ENCODE results near the gene KDM3A. TPM values are rescaled to one million over a fixed set of nuclear protein-coding genes. Genes with fewer than 3 reads are reported as not detected.

The KDM3A gene, protein sequence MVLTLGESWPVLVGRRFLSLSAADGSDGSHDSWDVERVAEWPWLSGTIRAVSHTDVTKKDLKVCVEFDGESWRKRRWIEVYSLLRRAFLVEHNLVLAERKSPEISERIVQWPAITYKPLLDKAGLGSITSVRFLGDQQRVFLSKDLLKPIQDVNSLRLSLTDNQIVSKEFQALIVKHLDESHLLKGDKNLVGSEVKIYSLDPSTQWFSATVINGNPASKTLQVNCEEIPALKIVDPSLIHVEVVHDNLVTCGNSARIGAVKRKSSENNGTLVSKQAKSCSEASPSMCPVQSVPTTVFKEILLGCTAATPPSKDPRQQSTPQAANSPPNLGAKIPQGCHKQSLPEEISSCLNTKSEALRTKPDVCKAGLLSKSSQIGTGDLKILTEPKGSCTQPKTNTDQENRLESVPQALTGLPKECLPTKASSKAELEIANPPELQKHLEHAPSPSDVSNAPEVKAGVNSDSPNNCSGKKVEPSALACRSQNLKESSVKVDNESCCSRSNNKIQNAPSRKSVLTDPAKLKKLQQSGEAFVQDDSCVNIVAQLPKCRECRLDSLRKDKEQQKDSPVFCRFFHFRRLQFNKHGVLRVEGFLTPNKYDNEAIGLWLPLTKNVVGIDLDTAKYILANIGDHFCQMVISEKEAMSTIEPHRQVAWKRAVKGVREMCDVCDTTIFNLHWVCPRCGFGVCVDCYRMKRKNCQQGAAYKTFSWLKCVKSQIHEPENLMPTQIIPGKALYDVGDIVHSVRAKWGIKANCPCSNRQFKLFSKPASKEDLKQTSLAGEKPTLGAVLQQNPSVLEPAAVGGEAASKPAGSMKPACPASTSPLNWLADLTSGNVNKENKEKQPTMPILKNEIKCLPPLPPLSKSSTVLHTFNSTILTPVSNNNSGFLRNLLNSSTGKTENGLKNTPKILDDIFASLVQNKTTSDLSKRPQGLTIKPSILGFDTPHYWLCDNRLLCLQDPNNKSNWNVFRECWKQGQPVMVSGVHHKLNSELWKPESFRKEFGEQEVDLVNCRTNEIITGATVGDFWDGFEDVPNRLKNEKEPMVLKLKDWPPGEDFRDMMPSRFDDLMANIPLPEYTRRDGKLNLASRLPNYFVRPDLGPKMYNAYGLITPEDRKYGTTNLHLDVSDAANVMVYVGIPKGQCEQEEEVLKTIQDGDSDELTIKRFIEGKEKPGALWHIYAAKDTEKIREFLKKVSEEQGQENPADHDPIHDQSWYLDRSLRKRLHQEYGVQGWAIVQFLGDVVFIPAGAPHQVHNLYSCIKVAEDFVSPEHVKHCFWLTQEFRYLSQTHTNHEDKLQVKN (N-terminal part only)
- total RNA-seq: 10 to 100 TPM; 32.9 to 45.9 (median 36.5) TPM

DNA sequence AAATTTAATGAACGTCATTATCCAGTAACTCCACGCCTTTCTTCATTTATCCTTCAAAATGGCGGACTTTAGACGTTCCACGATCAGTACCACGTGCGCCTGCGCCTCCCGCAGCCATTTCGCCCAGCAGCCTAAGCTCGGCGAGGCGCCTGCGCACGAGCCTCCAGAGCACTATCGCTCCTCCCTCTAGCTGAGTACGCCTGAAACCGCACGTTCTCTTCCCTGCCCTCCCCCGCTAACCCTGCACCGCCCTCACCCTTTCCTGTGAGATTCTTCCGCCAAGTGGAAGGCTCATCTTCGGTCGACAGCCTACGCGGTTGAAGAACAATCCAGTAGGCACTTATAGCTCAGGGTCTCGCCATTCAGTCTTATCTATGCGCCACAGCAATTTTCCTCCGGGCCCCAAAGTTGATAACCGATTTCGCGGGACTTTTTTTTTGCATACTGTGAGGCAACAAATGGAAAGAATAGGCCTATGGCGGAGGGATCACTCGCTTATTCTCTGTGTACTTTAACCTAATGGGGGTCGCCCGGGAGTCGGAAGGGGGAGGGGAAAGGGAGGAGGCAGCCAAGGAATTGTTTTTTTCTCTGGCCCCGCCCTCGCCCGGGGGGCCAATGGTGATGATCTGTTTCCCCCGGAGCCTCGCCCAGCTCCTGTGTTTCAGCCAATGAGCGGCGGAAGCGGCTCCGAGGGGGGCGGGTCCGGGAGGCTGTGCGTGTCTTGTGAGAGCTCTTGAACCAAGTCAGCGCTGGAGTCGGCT, at the start of gene KDM3A:
Gene KDM3A, plus strand, starts transcription at position 741 of the 761 bp plus-strand sequence. CDS start 677 bp downstream, outside the sequence.
- Mint-ChIP-seq H3K36me3 (ENCODE audit: insufficient read depth) (peaks cover 21% of the 10 kb centered on the region), H3K4me1 (ENCODE audit: low read depth) (peaks cover 43% of the 10 kb centered on the region), H3K27me3 (ENCODE audit: low read depth) (no peaks in the 10 kb centered on the region), H3K9me3 (peaks cover 24% of the 10 kb centered on the region), H3K4me3 (peak within 1 kb of the TSS; percentile 94)
- ATAC-seq: peak; percentile 87 to 90
- peak; percentile 99 for DNase-seq

DNA sequence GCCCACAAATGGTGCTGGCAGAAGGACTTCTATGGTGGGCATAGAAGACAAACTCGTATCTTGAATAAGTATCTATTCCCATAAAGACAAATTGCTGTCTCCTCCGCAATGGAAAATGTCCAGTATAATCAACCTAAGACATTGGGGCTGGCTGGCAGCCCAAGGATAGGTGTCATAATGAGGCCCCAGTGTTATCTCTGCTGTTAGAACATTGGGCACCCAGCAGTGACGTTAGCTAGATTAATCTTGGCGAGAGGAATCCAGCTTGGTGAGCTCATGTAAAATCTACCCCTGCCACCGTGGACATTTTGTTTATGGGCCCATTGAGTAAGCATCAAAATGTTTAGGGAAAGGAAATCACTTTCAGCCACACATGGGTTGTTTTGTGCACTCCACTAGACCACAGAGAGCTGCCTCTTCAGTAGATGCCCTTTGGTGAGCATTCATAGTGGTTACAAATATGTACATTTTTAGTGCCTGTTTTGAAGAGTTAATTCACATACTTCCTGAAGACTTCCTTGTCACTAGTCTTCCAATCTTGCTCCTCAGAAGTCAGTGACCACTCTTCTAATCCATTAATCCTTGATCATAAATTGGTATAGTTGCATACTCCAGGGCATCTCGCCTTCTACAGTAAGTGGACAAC, 48.2 kb upstream of the KDM3A start:
- DNase-seq: no peak
- no peak for ATAC-seq
- H3K4me3 Mint-ChIP-seq: no peak overlapping the region
- H3K9me3 Mint-ChIP-seq: no peaks in the 10 kb centered on the region
- peaks cover 12% of the 10 kb centered on the region for H3K4me1 Mint-ChIP-seq (ENCODE audit: low read depth)
- H3K27me3 Mint-ChIP-seq (ENCODE audit: low read depth): peaks cover 6% of the 10 kb centered on the region
- no peaks in the 10 kb centered on the region for H3K36me3 Mint-ChIP-seq (ENCODE audit: insufficient read depth)

DNA sequence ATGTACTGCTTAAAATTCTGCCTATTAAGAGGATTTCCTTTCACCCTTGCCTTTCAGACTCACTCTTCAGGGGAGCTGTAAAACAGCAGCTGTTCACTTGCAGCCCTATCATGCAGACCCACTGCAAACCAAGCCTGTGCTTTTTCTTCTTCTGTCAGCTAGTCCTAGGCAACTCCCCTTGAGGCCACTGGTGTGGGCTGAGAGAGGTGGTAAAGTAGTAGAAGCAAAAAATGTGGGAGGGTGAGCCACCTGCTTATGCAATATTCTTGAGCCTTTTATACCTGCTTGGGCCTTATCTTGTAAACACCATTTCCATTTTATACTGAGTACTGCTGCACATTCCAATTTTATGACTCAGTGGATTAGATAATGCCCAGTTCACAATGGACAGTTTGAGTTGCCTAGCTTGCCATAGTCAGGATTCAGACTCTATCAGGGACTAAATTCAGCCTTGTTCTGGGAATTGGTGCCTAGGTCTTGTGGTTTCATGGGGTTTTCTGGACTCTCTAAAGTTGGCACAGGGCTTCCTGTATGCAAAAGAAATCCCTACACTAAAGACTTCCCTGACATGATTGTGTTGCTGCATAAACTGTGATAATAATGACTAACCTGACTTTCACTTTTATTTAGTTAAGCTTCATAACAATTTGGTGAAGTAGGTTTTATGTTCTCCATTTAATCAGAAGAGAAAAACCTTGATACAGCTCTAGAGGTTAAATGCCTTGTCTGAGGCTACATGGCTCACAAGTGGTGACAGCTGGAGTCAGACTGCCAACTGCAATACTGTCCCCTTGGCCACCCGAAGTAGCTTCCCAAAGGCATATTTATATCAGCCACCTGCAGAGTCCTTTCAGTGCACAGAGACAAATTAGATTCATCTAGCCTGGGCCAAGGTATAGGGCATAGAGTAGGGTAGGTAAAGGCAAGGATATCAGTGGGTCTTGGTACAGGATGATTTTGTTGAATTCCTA, 47.4 kb upstream of the KDM3A start:
- no peaks in the 10 kb centered on the region for H3K9me3 Mint-ChIP-seq
- peaks cover 9% of the 10 kb centered on the region for H3K27me3 Mint-ChIP-seq (ENCODE audit: low read depth)
- no peaks in the 10 kb centered on the region for H3K36me3 Mint-ChIP-seq (ENCODE audit: insufficient read depth)
- DNase-seq (no peak), ATAC-seq (peak; percentile 67 to 84)
- peaks cover 12% of the 10 kb centered on the region for H3K4me1 Mint-ChIP-seq (ENCODE audit: low read depth)
- no peak overlapping the region for H3K4me3 Mint-ChIP-seq

DNA sequence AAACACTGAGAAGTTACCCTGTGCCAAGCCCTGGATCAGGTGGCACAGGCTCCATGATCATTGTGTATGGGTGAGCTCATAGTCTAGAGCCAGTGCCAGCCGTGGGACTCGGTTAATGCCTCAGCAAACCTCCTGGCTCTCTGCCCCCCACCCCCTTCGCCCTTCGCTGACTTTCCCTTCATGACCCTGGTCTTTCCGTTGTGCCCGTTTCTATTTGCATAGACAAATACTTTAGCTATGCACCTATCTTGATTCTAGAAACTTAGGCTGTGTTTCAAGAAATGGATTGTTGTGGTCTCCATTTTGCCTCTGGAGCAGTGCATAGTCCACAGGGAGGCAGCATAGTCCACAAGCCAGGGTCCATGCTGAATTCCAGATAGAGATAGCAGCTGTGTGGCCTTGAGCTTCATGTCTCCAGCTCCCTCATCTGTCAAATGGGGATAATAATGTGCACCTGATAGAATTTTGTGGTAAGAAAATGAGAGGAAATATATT, 44.8 kb upstream of the KDM3A start:
- Mint-ChIP-seq H3K4me1 (ENCODE audit: low read depth) (peaks cover 12% of the 10 kb centered on the region), H3K27me3 (ENCODE audit: low read depth) (peaks cover 9% of the 10 kb centered on the region), H3K9me3 (no peaks in the 10 kb centered on the region), H3K36me3 (ENCODE audit: insufficient read depth) (no peaks in the 10 kb centered on the region), H3K4me3 (no peak overlapping the region)
- no peak for ATAC-seq
- DNase-seq: no peak

DNA sequence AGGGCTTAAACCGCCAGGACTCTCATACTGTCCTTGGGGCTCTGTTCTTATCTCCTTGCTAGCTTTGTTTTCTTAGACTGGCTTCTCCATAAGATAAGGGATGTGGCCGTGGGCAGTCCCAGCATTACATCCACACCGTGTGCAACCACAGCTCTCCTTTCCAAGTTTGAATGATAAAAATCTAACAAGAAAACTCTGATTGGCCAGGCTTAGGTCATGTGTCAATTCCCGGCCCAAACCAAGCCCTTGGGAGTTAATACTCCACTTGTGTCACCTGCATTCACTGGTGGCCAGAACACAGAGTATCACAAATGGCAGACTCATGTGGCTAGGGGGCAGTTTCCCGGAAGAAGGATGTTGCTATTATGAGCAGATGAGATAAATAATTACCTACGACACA, 43.2 kb upstream of the KDM3A start:
- no peaks in the 10 kb centered on the region for H3K36me3 Mint-ChIP-seq (ENCODE audit: insufficient read depth)
- peaks cover 12% of the 10 kb centered on the region for H3K4me1 Mint-ChIP-seq (ENCODE audit: low read depth)
- ATAC-seq: no peak
- H3K9me3 Mint-ChIP-seq: no peaks in the 10 kb centered on the region
- H3K4me3 Mint-ChIP-seq: no peak overlapping the region
- peaks cover 9% of the 10 kb centered on the region for H3K27me3 Mint-ChIP-seq (ENCODE audit: low read depth)
- no peak for DNase-seq

DNA sequence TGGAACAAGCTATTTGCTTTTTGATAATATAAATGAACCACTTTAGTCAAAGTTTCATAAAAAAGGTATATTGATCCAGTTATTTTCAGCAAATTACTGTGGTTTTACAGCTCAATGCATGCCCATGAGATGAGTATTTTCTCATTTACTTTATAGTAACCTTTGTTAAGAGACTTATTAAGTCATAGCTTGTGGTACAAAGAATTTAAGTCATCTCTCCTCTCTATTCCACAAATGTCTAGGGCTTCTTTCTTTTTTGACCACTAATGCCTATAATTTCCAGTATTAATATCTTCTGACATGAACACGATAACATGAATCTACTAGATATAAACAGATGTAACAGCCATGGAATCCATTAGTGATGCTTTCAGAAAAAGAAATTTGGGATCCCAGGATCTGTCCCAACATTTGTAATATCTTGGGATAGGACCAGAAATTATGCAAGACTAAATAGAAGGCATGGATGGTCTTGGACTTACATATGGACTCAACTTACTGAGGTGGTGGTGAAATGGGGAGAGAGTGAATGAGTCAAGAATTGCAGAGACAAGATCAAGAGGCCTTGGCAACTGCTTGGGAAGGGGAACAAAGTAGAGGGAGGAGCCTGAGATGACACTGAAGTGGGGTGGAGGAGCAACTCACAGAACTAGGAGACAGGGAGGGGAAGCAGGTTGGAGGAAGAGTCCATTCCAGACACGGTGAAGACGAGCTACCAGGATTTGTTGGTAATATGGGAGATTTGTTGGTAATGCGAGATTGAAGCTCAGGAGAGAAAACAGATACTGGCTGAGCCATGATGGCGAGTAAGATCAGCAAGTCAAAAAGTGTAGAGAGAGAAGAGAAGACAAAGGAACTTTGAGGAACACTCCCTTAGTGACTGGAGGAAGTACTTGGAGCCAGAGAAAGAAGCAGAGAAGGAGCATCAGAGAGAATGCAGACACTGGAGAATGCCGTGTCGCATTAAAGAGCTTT, 42.4 kb upstream of the KDM3A start:
- Mint-ChIP-seq H3K36me3 (ENCODE audit: insufficient read depth) (no peaks in the 10 kb centered on the region), H3K9me3 (no peaks in the 10 kb centered on the region), H3K4me3 (no peak overlapping the region), H3K27me3 (ENCODE audit: low read depth) (peaks cover 9% of the 10 kb centered on the region), H3K4me1 (ENCODE audit: low read depth) (peaks cover 5% of the 10 kb centered on the region)
- ATAC-seq: no peak
- no peak for DNase-seq

DNA sequence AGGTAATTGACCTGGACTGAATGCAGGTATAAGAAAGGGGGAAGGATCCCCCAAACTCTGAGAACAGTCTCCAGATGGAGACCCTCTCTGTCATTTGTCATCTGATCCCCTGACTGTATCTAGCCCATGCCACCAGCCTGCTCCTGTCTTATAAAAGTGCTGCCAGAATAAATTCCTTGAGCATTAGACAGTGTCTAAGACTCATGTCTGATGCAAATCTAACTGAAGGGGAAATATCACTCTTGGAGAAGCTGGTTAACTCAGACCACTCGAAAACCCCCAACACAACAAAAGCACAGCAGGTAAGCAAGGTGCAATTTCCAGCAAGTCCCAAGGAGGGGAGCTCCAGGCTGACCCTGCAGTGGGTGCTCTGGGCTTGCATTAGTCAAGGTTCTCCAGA, 40.9 kb upstream of the KDM3A start:
- Mint-ChIP-seq H3K4me1 (ENCODE audit: low read depth) (no peaks in the 10 kb centered on the region), H3K27me3 (ENCODE audit: low read depth) (peaks cover 9% of the 10 kb centered on the region), H3K4me3 (no peak overlapping the region), H3K36me3 (ENCODE audit: insufficient read depth) (no peaks in the 10 kb centered on the region), H3K9me3 (no peaks in the 10 kb centered on the region)
- ATAC-seq: no peak
- DNase-seq: no peak

DNA sequence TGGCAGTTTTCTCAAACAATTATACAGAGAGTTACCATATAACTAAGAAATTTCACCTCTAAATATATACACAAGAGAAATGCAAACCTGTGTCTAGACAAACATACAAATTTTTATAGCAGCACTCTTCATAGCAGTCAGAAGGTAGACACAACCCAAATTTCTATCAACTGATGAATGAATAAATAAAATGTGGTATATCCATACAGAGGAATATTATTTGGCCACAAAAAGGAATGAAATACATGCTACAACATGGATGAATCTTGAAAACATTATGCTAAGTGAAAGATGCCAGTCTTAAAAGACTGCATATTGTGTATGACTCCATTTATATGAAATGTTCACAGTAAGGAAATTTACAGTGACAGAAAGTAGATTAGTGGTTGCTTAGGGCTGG, 30.6 kb upstream of the KDM3A start:
- peaks cover 3% of the 10 kb centered on the region for H3K36me3 Mint-ChIP-seq (ENCODE audit: insufficient read depth)
- ATAC-seq (no peak), DNase-seq (no peak)
- H3K4me1 Mint-ChIP-seq (ENCODE audit: low read depth): peaks cover 11% of the 10 kb centered on the region
- H3K9me3 Mint-ChIP-seq: no peaks in the 10 kb centered on the region
- no peak overlapping the region for H3K4me3 Mint-ChIP-seq
- peaks cover 35% of the 10 kb centered on the region for H3K27me3 Mint-ChIP-seq (ENCODE audit: low read depth)

DNA sequence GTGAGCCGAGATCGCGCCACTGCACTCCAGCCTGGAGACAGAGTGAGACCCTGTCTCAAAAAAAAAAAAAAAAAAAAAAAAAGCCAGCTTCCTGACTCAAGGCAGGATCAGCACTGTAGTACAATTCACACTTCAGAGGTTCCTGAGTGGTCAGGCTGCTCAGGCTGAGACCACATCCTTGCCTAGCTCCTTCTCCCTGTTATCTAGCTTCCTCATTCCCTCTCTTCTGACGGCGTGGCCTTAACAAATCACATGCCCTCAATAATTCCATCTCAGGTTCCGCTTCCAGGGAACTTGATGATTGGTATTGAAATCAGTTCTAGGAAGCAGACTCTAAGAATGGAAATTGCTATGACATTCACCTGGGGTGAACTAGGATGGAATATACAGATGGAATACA, 29.8 kb upstream of the KDM3A start:
- ATAC-seq: no peak
- Mint-ChIP-seq H3K4me1 (ENCODE audit: low read depth) (peaks cover 11% of the 10 kb centered on the region), H3K4me3 (no peak overlapping the region), H3K36me3 (ENCODE audit: insufficient read depth) (peaks cover 2% of the 10 kb centered on the region), H3K9me3 (no peaks in the 10 kb centered on the region), H3K27me3 (ENCODE audit: low read depth) (peaks cover 35% of the 10 kb centered on the region)
- DNase-seq: no peak

DNA sequence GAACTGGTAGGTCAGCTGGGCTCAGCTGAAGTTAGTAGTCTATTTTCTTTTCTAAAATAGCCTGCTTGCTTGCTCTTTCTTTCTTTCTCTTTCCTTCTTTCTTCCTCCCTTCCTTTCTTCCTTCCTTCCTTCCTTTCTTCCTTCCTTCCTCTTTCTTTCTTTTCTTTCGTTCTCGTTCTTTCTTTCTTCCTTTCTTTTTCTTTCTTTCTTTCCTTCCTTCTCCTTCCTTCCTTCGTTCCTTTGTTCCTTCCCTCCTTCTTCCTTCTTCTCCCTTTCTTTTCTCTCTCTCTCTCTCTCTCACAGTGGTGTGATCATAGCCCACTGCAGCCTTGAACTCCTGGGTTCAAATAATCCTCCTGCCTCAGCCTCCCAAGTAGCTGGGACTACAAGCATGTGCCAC, 29.2 kb upstream of the KDM3A start:
- Mint-ChIP-seq H3K4me1 (ENCODE audit: low read depth) (peaks cover 11% of the 10 kb centered on the region), H3K4me3 (no peak overlapping the region), H3K27me3 (ENCODE audit: low read depth) (peaks cover 35% of the 10 kb centered on the region)

DNA sequence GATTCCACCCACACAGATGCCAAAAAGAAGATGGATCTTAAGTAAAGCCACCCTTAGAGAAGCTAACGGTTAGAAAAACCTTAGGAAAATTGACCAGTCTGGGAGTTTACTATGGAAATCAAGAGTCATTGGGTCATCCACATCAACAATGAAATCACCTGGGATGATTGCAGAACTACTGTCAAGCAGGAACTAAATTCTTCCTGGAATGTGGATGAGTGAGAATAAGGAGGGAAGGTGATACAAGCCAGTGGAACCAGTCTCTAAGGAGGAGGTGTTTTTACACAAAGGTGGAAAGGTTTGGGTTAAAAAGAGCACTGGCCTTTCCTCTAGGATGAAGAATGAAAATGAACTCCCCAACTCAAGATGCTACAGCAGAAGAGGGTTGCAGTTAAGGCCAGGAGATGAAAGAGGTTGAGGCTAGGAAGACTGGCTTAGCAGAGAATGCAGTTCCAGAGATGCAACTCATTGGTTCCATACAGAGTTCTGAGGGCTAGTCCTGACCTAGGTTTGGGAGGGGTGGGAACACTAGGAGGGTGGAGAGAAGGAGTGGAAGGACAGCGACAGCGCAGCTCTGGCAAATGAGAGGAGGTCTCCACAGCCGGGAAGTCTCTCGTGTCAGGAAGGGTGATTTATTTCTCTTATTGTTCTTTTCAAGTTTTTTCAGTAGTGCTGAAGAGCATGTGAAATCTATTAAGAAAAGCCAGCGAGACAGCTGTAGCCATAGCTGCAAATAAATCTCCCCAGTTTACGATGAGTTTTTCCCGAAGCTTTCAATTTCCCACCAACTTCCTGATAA, 27.7 kb upstream of the KDM3A start:
- Mint-ChIP-seq H3K9me3 (no peaks in the 10 kb centered on the region), H3K4me1 (ENCODE audit: low read depth) (peaks cover 3% of the 10 kb centered on the region), H3K4me3 (no peak overlapping the region), H3K27me3 (ENCODE audit: low read depth) (peaks cover 35% of the 10 kb centered on the region), H3K36me3 (ENCODE audit: insufficient read depth) (peaks cover 2% of the 10 kb centered on the region)
- no peak for ATAC-seq
- DNase-seq: no peak

More for the DNA sequence above, 29.2 kb upstream of the KDM3A start:
- no peaks in the 10 kb centered on the region for H3K9me3 Mint-ChIP-seq
- no peak for ATAC-seq
- peaks cover 2% of the 10 kb centered on the region for H3K36me3 Mint-ChIP-seq (ENCODE audit: insufficient read depth)
- DNase-seq: no peak

Data from activated T-cell treated with anti-CD3 and anti-CD28 coated beads, Interleukin-2, amount 50 U/mL, for 4 hours (primary cell).